GM23338 (cell line): ENCODE data around the gene DNAJC13. TPM values are rescaled to one million over a fixed set of nuclear protein-coding genes. Genes with fewer than 3 reads are reported as not detected.

Experiments used
- ATAC-seq: fragments of 200-7000 bp; cut with Tn5 transposase; 3 replicates; pipeline ENCODE4 v1.9.1; 2020
- DNase-seq: peaks from one replicate; pipeline ENCODE4 v3.0.0-alpha.2; 2015; ENCODE audit warnings: low spot score
- H2AFZ ChIP-seq: fragments of 200-600 bp; sonication (generic); 2 replicates; pipeline ENCODE4 v1.8.0; 2016; ENCODE audit warnings: antibody characterized with exemption, mild to moderate bottlenecking, moderate library complexity
- H3F3A ChIP-seq: fragments of 200-600 bp; sonication (generic); replicated peaks from 2 replicates; pipeline ENCODE4 v1.8.0; 2017; ENCODE audit warnings: antibody characterized with exemption, mixed run types, low read depth
- H3K27ac ChIP-seq: fragments of 200-600 bp; sonication (generic); 2 replicates; pipeline ENCODE4 v1.6.1; 2016; ENCODE audit warnings: low read depth
- H3K27me3 ChIP-seq: fragments of 200-600 bp; sonication (generic); 2 replicates; pipeline ENCODE4 v1.8.0; 2016; ENCODE audit warnings: mild to moderate bottlenecking, mixed run types, moderate library complexity; ENCODE audit not compliant: insufficient read depth
- H3K36me3 ChIP-seq: fragments of 200-600 bp; sonication (generic); 2 replicates; pipeline ENCODE4 v1.8.0; 2016; ENCODE audit warnings: mild to moderate bottlenecking; ENCODE audit not compliant: insufficient read depth
- H3K4me1 ChIP-seq: fragments of 200-600 bp; sonication (generic); 2 replicates; pipeline ENCODE4 v1.8.0; 2016; ENCODE audit warnings: mild to moderate bottlenecking, moderate library complexity; ENCODE audit not compliant: insufficient read depth
- H3K4me2 ChIP-seq: fragments of 200-600 bp; sonication (generic); 2 replicates; pipeline ENCODE4 v1.7.1; 2017; ENCODE audit warnings: mixed run types
- H3K4me3 ChIP-seq: fragments of 200-600 bp; sonication (generic); 2 replicates; pipeline ENCODE4 v1.6.1; 2016; ENCODE audit warnings: mixed run types
- H3K79me2 ChIP-seq: fragments of 200-600 bp; sonication (generic); replicated peaks from 2 replicates; pipeline ENCODE4 v1.8.0; 2017; ENCODE audit warnings: mild to moderate bottlenecking; ENCODE audit not compliant: insufficient read depth
- H3K9me2 ChIP-seq: fragments of 200-600 bp; sonication (generic); 2 replicates; pipeline ENCODE4 v1.8.0; 2017; ENCODE audit not compliant: insufficient read depth
- H4K20me1 ChIP-seq: fragments of 200-600 bp; sonication (generic); replicated peaks from 2 replicates; pipeline ENCODE4 v1.8.0; 2017; ENCODE audit warnings: mild to moderate bottlenecking; ENCODE audit not compliant: insufficient read depth
- H3K27ac Mint-ChIP-seq: 2 replicates; pipeline ENCODE4 v1.8.0; 2020; ENCODE audit warnings: inconsistent platforms, mild to moderate bottlenecking, moderate library complexity, mixed read lengths
- H3K27me3 Mint-ChIP-seq: 3 replicates; pipeline ENCODE4 v1.8.0; 2022; ENCODE audit warnings: low read depth, mild to moderate bottlenecking, moderate library complexity, mixed read lengths, inconsistent platforms; ENCODE audit not compliant: insufficient read depth, poor library complexity
- H3K36me3 Mint-ChIP-seq: 3 replicates; pipeline ENCODE4 v1.8.0; 2021; ENCODE audit warnings: low read depth, mild to moderate bottlenecking, inconsistent platforms, moderate library complexity, mixed read lengths
- H3K4me1 Mint-ChIP-seq: 3 replicates; pipeline ENCODE4 v1.8.0; 2020; ENCODE audit warnings: mild to moderate bottlenecking, inconsistent platforms, mixed read lengths
- H3K4me3 Mint-ChIP-seq: 3 replicates; pipeline ENCODE4 v1.8.0; 2021; ENCODE audit warnings: moderate library complexity, mild to moderate bottlenecking, inconsistent platforms, mixed read lengths
- H3K9me3 Mint-ChIP-seq: 3 replicates; pipeline ENCODE4 v1.8.0; 2020; ENCODE audit warnings: moderate library complexity, mild to moderate bottlenecking, inconsistent platforms, mixed read lengths
- CREB1 ChIP-seq: fragments of 250-450 bp; sonication (Bioruptor Pico); IDR thresholded peaks from 2 replicates; pipeline ENCODE4 v1.5.0; 2020; ENCODE audit warnings: low read depth, mild to moderate bottlenecking, moderate library complexity
- EZH2 ChIP-seq: fragments of 200-600 bp; sonication (generic); IDR thresholded peaks from one replicate; pipeline ENCODE4 v1.8.0; 2017; ENCODE audit warnings: antibody characterized with exemption, mild to moderate bottlenecking, low read depth; ENCODE audit not compliant: unreplicated experiment
- EZH2phosphoT487 ChIP-seq: fragments of 200-600 bp; sonication (generic); IDR thresholded peaks from one replicate; pipeline ENCODE4 v1.8.1; 2018; ENCODE audit warnings: antibody characterized with exemption; ENCODE audit not compliant: unreplicated experiment
- JUNB ChIP-seq: IDR thresholded peaks from one replicate; pipeline ENCODE4 v1.6.1; 2016; ENCODE audit warnings: antibody characterized with exemption; ENCODE audit not compliant: unreplicated experiment
- NANOG ChIP-seq: IDR thresholded peaks from 2 replicates; pipeline ENCODE4 v1.6.1; 2016; ENCODE audit warnings: antibody characterized with exemption, borderline replicate concordance
- POLR2AphosphoS5 ChIP-seq: IDR thresholded peaks from 2 replicates; pipeline ENCODE4 v1.6.1; 2016; ENCODE audit warnings: antibody characterized with exemption, low read depth
- STAT1 ChIP-seq: IDR thresholded peaks from one replicate; pipeline ENCODE4 v1.6.1; 2016; ENCODE audit warnings: antibody characterized with exemption; ENCODE audit not compliant: unreplicated experiment
- ZNF114 ChIP-seq: fragments of 250-450 bp; sonication (Bioruptor Pico); IDR thresholded peaks from 2 replicates; pipeline ENCODE4 v1.5.0; 2020; ENCODE audit warnings: mild to moderate bottlenecking, moderate library complexity
- ZNF331 ChIP-seq: fragments of 250-450 bp; sonication (Bioruptor Pico); IDR thresholded peaks from 2 replicates; pipeline ENCODE4 v1.5.0; 2020; ENCODE audit warnings: low read depth, mild to moderate bottlenecking, moderate library complexity
- polyA plus RNA-seq: library from polyadenylated mRNA; unstranded; fragments of >200 nt; fragmentation: Nextera tagmentation; extraction: Ambion mirVana; gene quantifications from 2 replicates; pipeline ENCODE4 v1.2.1, GENCODE V29; 2016
- total RNA-seq: library from RNA; depleted of rRNA; stranded (reverse); fragments of >200 nt; shearing (Covaris generic); gene quantifications from 2 replicates; pipeline ENCODE4 v1.2.3, GENCODE V29; 2014
- TF ChIP-seq, protein P1 (sequence below): IDR thresholded peaks from one replicate; pipeline ENCODE4 v1.6.1; 2018; ENCODE audit warnings: antibody characterized with exemption; ENCODE audit not compliant: unreplicated experiment
- TF ChIP-seq, protein P2 (sequence below), 2 experiments: fragments of 200-600 bp in 1 of 2; sonication (generic) in 1 of 2; conservative IDR thresholded peaks; 2 replicates each; pipeline versions ENCODE4 v1.5.1 to v1.6.1; 2016 to 2017; ENCODE audit warnings: antibody characterized with exemption in 2 of 2, low read depth in 2 of 2, mild to moderate bottlenecking in 2 of 2, moderate library complexity in 1 of 2
- TF ChIP-seq, protein P3 (sequence below): IDR thresholded peaks from 2 replicates; pipeline ENCODE4 v1.6.1; 2016; ENCODE audit warnings: antibody characterized with exemption
- TF ChIP-seq, protein P4 (sequence below): fragments of 250-450 bp; sonication (Bioruptor Pico); IDR thresholded peaks from 2 replicates; pipeline ENCODE4 v1.5.0; 2020; ENCODE audit warnings: mild to moderate bottlenecking, moderate library complexity

Gene DNAJC13
- total and polyA plus RNA-seq, 2 experiments from 2014 or later: 8.3 to 33.6 TPM

DNA sequence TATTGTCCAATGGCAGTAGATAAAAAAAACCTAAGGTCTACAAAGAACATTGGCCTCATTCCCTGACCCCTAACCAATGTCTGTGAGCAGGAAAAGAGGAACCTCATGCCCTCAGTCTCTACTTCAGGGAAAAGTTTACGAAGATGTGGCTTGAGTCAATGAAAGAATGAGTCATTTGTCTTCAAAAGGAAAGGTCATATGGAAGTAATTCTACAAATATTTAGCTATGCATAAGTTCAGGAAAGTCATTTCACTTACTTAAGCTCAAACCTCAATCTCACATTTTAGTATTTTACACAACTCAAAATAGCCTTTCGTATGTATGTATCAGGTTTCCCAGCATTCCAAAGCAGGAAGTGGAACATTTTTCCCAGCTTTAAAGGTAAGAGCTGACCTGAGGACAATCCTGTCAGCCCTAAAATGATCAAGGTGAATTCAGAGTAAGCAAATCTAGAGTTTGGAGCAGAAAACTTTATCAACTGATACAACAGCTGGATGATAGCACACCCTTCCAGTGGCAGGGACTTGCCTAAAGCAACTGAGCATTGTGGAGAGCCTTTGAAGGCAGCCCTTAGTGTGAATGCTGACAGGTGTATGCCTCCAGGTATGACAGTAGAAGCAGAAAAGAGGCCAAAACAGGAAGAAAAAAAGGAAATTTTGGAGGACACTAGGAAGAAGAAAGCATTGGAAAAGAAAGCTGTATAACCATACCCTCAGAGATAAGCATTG, 125.9 kb downstream of the DNAJC13 start:
- no peak for TF ChIP-seq CREB1 (CRISPR knock-in tag)
- TF ChIP-seq NANOG: no peak
- TF ChIP-seq EZH2phosphoT487: no peak
- TF ChIP-seq, protein P1, sequence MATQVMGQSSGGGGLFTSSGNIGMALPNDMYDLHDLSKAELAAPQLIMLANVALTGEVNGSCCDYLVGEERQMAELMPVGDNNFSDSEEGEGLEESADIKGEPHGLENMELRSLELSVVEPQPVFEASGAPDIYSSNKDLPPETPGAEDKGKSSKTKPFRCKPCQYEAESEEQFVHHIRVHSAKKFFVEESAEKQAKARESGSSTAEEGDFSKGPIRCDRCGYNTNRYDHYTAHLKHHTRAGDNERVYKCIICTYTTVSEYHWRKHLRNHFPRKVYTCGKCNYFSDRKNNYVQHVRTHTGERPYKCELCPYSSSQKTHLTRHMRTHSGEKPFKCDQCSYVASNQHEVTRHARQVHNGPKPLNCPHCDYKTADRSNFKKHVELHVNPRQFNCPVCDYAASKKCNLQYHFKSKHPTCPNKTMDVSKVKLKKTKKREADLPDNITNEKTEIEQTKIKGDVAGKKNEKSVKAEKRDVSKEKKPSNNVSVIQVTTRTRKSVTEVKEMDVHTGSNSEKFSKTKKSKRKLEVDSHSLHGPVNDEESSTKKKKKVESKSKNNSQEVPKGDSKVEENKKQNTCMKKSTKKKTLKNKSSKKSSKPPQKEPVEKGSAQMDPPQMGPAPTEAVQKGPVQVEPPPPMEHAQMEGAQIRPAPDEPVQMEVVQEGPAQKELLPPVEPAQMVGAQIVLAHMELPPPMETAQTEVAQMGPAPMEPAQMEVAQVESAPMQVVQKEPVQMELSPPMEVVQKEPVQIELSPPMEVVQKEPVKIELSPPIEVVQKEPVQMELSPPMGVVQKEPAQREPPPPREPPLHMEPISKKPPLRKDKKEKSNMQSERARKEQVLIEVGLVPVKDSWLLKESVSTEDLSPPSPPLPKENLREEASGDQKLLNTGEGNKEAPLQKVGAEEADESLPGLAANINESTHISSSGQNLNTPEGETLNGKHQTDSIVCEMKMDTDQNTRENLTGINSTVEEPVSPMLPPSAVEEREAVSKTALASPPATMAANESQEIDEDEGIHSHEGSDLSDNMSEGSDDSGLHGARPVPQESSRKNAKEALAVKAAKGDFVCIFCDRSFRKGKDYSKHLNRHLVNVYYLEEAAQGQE: no peak
- TF ChIP-seq, protein P2, sequence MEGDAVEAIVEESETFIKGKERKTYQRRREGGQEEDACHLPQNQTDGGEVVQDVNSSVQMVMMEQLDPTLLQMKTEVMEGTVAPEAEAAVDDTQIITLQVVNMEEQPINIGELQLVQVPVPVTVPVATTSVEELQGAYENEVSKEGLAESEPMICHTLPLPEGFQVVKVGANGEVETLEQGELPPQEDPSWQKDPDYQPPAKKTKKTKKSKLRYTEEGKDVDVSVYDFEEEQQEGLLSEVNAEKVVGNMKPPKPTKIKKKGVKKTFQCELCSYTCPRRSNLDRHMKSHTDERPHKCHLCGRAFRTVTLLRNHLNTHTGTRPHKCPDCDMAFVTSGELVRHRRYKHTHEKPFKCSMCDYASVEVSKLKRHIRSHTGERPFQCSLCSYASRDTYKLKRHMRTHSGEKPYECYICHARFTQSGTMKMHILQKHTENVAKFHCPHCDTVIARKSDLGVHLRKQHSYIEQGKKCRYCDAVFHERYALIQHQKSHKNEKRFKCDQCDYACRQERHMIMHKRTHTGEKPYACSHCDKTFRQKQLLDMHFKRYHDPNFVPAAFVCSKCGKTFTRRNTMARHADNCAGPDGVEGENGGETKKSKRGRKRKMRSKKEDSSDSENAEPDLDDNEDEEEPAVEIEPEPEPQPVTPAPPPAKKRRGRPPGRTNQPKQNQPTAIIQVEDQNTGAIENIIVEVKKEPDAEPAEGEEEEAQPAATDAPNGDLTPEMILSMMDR (conservative IDR thresholded peaks at IDR 0.05; ENCODE audit: low read depth in 2 of 2): no peak
- TF ChIP-seq ZNF114 (CRISPR knock-in tag): no peak
- no peak for TF ChIP-seq POLR2AphosphoS5
- TF ChIP-seq, protein P3, sequence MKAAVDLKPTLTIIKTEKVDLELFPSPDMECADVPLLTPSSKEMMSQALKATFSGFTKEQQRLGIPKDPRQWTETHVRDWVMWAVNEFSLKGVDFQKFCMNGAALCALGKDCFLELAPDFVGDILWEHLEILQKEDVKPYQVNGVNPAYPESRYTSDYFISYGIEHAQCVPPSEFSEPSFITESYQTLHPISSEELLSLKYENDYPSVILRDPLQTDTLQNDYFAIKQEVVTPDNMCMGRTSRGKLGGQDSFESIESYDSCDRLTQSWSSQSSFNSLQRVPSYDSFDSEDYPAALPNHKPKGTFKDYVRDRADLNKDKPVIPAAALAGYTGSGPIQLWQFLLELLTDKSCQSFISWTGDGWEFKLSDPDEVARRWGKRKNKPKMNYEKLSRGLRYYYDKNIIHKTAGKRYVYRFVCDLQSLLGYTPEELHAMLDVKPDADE: no peak
- TF ChIP-seq ZNF331 (CRISPR knock-in tag): no peak
- TF ChIP-seq EZH2: no peak
- no peak for TF ChIP-seq JUNB
- TF ChIP-seq STAT1: no peak
- TF ChIP-seq, protein P4, sequence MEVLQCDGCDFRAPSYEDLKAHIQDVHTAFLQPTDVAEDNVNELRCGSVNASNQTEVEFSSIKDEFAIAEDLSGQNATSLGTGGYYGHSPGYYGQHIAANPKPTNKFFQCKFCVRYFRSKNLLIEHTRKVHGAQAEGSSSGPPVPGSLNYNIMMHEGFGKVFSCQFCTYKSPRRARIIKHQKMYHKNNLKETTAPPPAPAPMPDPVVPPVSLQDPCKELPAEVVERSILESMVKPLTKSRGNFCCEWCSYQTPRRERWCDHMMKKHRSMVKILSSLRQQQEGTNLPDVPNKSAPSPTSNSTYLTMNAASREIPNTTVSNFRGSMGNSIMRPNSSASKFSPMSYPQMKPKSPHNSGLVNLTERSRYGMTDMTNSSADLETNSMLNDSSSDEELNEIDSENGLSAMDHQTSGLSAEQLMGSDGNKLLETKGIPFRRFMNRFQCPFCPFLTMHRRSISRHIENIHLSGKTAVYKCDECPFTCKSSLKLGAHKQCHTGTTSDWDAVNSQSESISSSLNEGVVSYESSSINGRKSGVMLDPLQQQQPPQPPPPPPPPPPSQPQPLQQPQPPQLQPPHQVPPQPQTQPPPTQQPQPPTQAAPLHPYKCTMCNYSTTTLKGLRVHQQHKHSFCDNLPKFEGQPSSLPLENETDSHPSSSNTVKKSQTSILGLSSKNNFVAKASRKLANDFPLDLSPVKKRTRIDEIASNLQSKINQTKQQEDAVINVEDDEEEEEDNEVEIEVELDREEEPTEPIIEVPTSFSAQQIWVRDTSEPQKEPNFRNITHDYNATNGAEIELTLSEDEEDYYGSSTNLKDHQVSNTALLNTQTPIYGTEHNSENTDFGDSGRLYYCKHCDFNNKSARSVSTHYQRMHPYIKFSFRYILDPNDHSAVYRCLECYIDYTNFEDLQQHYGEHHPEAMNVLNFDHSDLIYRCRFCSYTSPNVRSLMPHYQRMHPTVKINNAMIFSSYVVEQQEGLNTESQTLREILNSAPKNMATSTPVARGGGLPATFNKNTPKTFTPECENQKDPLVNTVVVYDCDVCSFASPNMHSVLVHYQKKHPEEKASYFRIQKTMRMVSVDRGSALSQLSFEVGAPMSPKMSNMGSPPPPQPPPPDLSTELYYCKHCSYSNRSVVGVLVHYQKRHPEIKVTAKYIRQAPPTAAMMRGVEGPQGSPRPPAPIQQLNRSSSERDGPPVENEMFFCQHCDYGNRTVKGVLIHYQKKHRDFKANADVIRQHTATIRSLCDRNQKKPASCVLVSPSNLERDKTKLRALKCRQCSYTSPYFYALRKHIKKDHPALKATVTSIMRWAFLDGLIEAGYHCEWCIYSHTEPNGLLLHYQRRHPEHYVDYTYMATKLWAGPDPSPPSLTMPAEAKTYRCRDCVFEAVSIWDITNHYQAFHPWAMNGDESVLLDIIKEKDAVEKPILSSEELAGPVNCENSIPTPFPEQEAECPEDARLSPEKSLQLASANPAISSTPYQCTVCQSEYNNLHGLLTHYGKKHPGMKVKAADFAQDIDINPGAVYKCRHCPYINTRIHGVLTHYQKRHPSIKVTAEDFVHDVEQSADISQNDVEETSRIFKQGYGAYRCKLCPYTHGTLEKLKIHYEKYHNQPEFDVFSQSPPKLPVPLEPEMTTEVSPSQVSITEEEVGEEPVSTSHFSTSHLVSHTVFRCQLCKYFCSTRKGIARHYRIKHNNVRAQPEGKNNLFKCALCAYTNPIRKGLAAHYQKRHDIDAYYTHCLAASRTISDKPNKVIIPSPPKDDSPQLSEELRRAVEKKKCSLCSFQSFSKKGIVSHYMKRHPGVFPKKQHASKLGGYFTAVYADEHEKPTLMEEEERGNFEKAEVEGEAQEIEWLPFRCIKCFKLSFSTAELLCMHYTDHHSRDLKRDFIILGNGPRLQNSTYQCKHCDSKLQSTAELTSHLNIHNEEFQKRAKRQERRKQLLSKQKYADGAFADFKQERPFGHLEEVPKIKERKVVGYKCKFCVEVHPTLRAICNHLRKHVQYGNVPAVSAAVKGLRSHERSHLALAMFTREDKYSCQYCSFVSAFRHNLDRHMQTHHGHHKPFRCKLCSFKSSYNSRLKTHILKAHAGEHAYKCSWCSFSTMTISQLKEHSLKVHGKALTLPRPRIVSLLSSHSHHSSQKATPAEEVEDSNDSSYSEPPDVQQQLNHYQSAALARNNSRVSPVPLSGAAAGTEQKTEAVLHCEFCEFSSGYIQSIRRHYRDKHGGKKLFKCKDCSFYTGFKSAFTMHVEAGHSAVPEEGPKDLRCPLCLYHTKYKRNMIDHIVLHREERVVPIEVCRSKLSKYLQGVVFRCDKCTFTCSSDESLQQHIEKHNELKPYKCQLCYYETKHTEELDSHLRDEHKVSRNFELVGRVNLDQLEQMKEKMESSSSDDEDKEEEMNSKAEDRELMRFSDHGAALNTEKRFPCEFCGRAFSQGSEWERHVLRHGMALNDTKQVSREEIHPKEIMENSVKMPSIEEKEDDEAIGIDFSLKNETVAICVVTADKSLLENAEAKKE (CRISPR knock-in tag): no peak
- no peaks in the 10 kb centered on the region for H3F3A ChIP-seq
- H3K36me3 Mint-ChIP-seq: peaks cover 8% of the 10 kb centered on the region; the same call in 2 of the 3 replicates
- no peak overlapping the region for H3K4me2 ChIP-seq
- no peaks in the 10 kb centered on the region for H3K9me3 Mint-ChIP-seq
- H3K36me3 ChIP-seq: no peaks in the 10 kb centered on the region
- no peaks in the 10 kb centered on the region for H3K27me3 Mint-ChIP-seq
- H3K79me2 ChIP-seq: no peaks in the 10 kb centered on the region
- no peak overlapping the region for H3K4me3 Mint-ChIP-seq
- H3K4me1 Mint-ChIP-seq: 0 out of 3 replicates have a peak, but pooled peaks cover 2% of the 10 kb centered on the region
- no peaks in the 10 kb centered on the region for H3K27me3 ChIP-seq
- DNase-seq: no peak
- H3K4me3 ChIP-seq: no peak overlapping the region
- no peaks in the 10 kb centered on the region for H3K9me2 ChIP-seq
- no peak overlapping the region for H3K27ac ChIP-seq
- ATAC-seq: no peak
- H4K20me1 ChIP-seq: no peaks in the 10 kb centered on the region
- no peak overlapping the region for H2AFZ ChIP-seq
- H3K27ac Mint-ChIP-seq: no peak overlapping the region
- no peaks in the 10 kb centered on the region for H3K4me1 ChIP-seq
